Fibroblast of skin of right biceps (primary cell): Measurements from ENCODE around the gene ACSS1.

Experiments used
- DNase-seq: peaks from one replicate; pipeline ENCODE4 v3.0.0-alpha.2; 2013

ACSS1 gene

DNA sequence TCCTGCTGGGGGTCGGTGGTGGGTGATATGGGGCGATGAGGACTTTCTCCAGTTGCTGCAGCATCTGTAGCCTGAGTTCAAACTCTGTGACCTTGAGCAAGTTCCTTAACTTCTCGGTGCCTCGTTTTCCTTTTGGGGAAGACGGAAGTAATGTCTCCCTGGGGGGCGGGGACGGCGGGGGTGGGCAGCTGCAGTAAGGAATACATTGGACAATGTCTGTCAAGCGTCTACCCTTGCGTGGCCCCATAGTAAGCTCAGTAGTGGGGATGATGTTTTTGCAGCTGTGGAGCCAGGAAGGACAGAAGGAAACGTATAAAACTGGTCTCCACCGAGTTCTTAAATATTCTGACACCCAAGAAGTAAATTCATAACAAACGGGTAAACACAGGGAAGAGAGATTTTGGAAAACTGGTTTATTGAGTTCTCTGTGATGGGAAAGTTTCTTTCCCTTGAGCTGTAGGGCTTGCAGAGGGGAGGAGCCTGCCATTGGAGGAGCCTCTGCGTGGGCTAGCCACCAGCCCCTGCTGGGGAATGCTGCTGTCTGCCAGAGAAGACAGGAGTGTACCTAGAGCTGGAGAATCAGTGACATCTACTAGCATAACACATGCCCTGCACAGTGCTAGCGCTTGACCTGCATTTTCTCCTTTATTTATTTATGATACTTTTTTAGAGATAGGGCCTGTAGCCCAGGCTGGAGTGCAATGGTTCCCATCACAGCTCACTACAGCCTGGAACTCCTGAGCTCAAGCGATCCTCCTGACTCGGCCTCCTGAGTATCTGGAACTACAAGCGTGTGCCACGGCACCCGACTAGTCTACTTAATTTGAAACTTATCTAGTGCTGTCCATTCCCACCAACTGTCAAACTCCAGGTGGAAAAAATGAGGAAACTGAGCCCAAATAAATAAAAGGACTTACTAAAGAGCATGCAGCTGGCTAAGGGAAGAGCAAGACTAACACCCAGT, 1.2 kb upstream of the ACSS1 start:
- peak; percentile 28 for DNase-seq

DNA sequence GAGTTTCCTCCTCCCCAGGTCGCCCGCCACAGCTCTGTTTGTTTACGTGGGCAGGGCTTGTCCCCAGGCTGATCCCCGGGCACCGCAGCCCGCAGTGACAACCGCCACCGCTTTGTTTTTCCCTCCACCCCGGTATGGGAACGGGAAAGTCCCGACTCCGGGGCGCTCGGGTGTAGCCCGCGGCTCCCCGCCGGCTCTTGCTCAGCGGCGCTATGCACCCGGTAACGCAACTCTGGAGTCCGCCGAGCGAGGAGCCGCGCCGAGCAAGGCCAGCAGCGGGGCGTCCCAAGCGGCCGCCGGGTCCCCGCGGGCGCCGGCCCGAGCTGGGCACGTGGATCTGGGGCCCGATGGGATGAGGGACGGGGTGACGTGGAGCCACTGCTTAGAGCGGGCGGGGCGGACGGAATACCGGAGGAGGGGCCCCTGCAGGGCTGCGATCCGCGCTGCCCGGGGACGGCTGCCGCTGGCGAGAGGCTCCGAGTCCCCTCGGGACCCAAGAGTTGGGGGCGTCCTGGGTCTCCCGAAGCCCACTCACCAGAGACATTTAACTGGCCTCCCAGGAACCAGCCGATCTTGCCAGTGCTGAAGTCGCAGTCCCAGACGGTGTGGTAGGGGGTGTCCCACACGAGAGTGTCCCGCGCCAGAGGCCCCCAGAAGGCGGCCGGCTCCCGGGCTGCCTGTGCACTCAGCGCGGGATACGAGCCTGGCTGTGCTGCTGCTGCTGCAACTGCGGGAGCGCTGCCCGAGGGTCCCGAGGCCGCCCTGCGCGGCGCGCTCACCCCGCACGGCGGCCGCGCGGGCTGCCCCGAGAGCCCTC, 497 bp downstream of the ACSS1 start:
- DNase-seq, result peak; percentile 69

DNA sequence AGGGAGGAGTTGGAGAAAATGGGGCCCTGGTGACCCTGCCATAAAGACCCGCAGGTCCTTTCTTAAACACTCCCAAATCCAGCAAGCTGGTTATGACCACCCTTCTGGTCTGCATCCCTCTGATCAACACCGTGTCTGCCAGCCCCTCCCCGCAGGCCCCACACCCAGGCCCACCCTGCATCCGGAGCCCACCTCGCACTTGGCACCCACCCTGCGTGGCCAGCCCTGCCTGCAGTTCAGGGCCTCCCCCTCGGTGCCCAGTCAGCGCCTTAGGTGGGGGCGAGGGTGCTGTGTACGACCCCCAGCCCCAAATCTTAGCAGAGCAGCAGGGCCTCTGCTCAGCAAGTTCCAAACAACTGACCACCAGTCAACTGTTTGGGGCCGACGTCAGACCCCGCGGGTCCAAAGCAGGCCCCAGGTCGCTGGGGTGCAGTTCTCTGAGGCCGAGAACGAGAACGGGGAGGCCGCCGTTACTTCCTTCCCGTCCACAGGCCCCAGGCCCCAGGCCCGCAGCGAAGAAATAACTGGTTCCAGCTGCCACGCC, 1.2 kb downstream of the ACSS1 start:
- no peak for DNase-seq

DNA sequence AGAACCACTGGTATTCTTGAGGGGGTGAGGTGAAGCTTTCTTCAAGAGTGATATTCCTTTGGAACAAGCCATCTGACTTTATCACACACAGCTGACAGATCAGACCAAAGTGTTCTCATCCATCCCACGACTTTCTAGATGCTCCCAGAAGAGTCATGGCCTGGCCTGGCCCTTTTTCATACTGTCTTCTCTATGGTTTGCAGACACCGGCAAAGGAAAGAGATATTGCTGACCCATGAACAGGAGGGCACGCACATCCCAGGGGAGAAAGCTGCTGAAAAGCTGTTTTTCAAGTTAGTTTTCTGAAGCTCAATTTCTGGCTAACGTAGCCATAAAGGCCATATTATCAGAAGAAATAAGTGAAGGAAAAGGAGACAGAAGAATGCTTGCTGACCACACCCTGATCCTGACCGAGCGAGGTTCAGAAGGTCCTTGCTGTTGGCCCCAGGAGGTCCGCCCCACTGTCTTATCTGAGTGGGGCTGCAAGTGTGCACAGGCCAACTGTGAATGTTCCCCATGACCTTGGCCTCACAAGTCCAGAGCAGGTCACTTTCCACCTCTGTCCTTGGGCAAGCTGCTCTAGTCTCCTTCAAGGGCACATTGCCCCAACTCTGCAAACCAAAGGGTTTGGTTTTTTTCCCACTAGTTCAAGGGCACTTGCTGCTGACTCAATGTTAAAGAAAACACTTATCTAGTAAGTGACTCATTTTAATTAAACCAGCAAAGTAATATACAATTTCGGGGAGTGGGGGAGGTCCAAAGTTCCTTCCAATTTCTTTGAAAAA, 2.0 kb downstream of the ACSS1 start:
- DNase-seq, result peak; percentile 54

- DNase-seq, result peak; percentile 49
Observed at GRCh38 chr20:25054995-25055629, 2.8 kb downstream of the ACSS1 start.

- no peak for DNase-seq
Observed at GRCh38 chr20:25054096-25054820, 3.7 kb downstream of the ACSS1 start.

DNA sequence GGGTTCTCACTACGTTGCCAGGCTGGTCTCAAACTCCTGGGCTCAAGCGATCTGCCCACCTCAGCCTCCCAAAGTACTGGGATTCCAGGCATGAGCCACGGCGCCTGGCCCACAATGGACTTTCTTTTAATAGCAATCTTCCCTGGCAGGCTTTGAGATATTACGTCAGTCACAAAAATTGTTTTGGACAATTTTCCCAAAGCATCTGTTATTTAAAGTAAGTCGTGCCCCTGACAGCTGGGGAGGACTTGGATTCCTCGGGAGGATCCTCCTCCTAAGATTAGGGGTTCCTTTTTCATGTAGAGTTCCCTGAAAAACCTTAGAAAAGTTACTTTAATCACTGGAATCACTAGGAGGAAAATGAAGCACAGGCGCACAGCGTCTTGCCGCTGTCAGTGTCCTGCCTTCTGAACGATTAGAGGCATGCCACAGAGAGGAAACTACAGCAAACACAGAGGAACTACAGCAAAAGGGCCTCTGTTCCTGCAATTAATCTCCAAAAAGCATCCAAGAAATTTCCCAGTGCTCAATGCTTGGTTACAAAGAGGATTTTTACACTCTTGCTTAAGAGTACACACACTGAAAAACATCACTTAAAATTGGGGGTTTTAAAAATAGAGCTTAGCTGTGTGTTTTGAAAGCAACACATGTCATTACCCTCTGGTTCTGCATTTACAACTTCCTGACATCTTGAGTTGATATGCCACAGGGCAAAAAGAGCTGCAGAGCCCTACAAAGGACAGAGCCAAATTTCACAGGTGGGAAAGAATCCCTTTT, 4.5 kb downstream of the ACSS1 start:
- peak; percentile 72 for DNase-seq

GRCh38 chr20:25052255-25053194, 5.4 kb downstream of the ACSS1 start:
- peak; percentile 37 for DNase-seq

GRCh38 chr20:25051386-25052155, 6.4 kb downstream of the ACSS1 start:
- no peak for DNase-seq

- DNase-seq, result no peak
Observed at GRCh38 chr20:25050501-25051350, 7.2 kb downstream of the ACSS1 start.

DNA sequence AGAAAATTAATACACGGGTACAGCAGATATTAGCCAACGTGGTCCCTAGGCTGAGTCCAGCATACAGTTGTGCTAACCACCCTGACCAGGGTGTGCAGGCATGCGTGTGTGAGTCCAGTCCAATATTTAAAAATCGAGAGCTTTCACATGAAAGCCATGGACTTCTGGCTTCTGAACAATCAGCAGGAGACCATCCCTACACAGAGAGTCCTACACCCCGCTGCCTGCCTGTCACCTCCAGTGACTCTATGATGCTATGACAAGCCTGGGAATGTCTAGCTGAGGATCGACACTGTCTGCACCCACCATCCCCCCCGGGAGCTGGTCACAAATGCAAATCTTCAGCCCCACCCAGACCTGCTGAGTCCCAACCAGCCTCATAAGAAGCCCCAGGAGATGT, 7.9 kb downstream of the ACSS1 start:
- DNase-seq, result no peak

DNA sequence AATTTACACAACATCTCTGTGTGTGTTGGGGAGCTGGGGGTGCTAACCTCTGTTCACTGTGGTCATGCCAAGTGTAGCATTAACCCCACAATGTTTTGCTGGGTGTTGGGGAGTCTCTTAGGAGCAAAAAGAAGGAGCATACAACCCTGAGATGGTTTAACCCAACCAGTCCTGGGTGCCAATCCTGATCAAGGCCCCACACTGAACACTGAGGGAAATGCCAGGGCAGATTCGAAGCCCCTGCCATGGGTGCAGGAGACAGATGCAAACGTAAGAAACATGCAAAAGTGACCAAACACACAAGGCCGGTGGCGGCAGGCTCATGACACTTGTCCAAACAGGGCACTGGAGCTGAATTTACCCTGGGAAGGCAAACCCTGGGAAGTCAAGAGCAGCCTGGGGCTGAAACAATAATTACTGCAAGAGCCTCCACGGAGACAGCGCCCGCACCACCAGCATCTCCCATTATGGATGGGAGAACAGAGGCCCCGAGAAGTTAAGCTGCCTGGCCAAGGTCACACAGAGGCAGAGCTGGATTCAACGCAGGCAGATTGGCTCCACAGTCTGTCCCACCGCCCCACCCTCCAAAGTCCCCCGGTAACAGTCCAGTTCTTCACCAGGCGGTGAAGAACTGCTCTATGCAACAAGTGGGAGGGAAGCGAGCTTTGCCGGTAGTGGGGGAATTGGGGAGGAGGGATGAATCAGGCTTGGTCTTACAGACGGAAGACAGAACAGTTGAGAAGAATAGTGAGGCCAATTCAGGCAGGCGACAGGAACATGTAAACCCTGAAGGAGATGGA, 8.5 kb downstream of the ACSS1 start:
- DNase-seq, result no peak

GRCh38 chr20:25048519-25048952, 9.4 kb downstream of the ACSS1 start:
- DNase-seq, result no peak

GRCh38 chr20:25047766-25048165, 10.2 kb downstream of the ACSS1 start:
- no peak for DNase-seq

DNA sequence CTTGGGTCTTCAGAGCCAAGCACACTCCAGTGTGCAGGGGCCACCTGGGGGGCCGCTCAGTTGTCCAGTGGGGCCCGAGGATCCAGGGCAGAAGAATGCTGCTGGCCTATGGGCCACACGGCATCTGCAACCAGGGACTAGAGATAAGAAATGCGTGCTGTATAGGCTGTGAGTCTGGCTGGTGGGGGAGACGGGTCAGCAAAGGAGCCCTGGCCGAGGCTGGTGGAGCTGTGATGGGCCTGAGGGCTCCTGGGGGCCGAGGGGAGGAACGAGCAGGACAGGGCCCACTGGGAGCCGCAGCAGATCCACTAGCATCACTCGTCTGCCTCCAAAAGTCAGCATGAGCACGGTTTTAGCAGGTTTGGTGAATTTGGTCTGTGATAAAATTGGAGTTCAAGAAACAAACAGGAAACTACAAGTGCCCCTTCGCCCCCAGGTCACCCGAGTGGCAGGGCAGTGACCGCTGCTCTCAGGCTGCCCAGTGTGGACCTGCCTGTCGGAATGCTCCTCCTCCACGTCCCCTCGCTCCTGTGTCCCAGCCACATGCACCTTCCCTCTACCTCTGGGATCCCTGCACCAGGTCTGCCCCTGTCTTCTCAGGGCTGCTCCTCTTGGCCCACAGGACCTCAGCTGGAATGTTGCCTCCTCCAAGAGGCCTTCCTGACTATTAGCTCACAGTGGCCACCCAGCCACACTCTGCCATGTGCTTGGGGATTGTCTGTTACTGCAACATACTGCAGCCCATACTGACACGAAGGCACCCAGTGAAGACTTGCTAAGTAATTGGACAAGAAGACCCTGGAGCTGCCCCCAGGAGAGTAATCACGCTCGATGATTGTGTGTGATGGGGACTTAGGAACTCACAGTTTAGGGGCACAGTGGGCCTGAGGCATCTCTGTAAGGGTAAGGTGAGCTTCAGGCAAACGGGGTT, 10.9 kb downstream of the ACSS1 start:
- no peak for DNase-seq
